Left ventricle myocardium inferior (tissue), 1 donor: ENCODE measurements around the gene GRIN3B. TPM values are rescaled to one million over a fixed set of nuclear protein-coding genes. Genes with fewer than 3 reads are reported as not detected.

Source experiments
- DNase-seq: peaks from one replicate; pipeline ENCODE4 v3.0.0-alpha.2; 2020
- H3K27ac ChIP-seq: fragments of 200-600 bp; replicated peaks from 2 replicates; pipeline ENCODE4 v1.8.0; 2021
- H3K27me3 ChIP-seq: fragments of 200-600 bp; 2 replicates; pipeline ENCODE4 v1.8.0; 2021; ENCODE audit warnings: low read depth
- H3K36me3 ChIP-seq: fragments of 200-600 bp; 2 replicates; pipeline ENCODE4 v1.8.0; 2021
- H3K4me1 ChIP-seq: fragments of 200-600 bp; 2 replicates; pipeline ENCODE4 v1.8.0; 2021
- H3K4me3 ChIP-seq: fragments of 200-600 bp; 2 replicates; pipeline ENCODE4 v1.8.0; 2021; ENCODE audit warnings: mild to moderate bottlenecking, moderate library complexity
- H3K9me3 ChIP-seq: fragments of 200-600 bp; replicated peaks from 2 replicates; pipeline ENCODE4 v1.8.0; 2021
- CTCF ChIP-seq: fragments of 200-600 bp; IDR thresholded peaks from 2 replicates; pipeline ENCODE4 v1.8.0; 2021; ENCODE audit warnings: antibody characterized with exemption, mild to moderate bottlenecking, borderline replicate concordance
- intact Hi-C: fragments of 100-400 bp; cut with micrococcal nuclease; formaldehyde crosslinking; loops from one replicate; pipeline ENCODE4 v1.11.0; 2022
- total RNA-seq: library from RNA; stranded (reverse); fragmentation: NEBNext Ultra II Directional; extraction: Animal tissue kit (Norgen Biotek cat#: 25700); gene quantifications from one replicate; pipeline ENCODE4 v1.2.1, GENCODE V29; 2021
- donor health status: DM: no; HTN: yes; CAD: no; lungs with severe emphysema.

GRIN3B gene
- total RNA-seq, 1 donor from 2014 or later = not detected

- intact Hi-C loops = no loop called here
- Histone ChIP-seq H3K9me3 (no peaks in the 10 kb centered on the region), H3K27me3 (peaks cover 16% of the 10 kb centered on the region), H3K4me3 (no peak overlapping the region), H3K27ac (no peak overlapping the region), H3K4me1 (peaks cover 8% of the 10 kb centered on the region), H3K36me3 (peaks cover 58% of the 10 kb centered on the region)
- TF ChIP-seq CTCF = no peak
- DNase-seq = no peak
These were observed 8.9 kb upstream of the GRIN3B start for GRCh38 chr19:991174-991931.

DNA sequence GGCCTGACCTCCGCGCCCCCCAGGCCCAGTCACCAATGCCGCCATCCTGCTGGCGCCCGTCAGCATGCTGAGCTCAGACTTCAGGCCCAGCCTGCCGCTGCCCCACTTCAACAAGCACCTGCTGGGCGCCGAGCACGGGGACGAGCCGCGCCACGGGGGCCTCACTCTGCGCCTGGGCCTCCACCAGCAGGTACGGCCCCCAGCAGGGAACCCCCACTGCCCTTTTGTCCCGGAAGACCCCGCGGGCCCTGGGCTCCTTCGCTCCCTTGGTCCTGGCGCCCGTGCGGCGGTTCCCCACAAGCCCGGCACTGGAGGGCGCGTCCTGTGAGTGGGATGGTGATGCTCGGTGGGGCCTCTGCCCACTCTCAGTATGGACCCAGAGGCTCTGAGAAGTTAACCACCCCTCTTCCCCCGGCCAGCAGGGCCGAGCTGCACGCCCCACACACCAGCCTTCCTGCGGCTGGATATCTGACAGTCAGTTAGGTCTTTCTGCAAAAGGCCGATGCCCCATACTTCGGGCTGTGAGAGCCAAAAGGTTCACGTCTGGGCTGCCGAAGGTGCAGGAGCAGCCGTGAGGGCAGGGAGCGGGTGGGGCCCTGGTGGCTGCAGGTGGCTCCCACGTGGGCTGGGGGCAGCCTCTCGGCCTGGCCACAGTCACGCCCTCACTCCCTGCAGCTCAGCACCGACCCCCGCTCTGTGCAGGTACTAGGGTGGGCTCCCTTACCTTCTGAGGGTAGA is 8.1 kb upstream of the GRIN3B start:
- Histone ChIP-seq H3K27ac (no peak overlapping the region), H3K4me1 (peaks cover 11% of the 10 kb centered on the region), H3K27me3 (peaks cover 23% of the 10 kb centered on the region), H3K36me3 (peaks cover 52% of the 10 kb centered on the region), H3K9me3 (no peaks in the 10 kb centered on the region), H3K4me3 (no peak overlapping the region)
- intact Hi-C loops = no loop called here
- no peak for DNase-seq
- TF ChIP-seq CTCF = no peak

DNA sequence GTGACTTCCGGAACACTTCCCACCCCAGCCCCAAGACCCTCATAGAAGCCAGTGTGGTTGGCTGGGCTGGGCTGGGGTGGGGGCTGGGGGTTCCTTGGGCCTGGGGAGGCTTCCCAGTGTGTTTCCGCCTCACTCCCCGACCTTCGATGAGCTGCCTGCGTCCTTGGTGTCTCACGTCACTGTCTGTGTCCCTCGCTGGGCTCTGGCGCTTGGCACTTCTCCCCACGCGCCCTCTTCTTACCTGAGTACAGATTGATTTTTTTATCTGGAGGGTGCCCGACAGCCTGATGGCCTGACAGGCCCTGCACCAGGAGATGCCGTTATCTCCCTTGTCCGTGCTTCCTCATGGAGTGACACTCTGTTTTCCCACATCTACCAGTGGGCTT is 7.6 kb upstream of the GRIN3B start:
- DNase-seq = no peak
- H3K27me3 ChIP-seq = peaks cover 29% of the 10 kb centered on the region
- intact Hi-C loops = no loop called here
- TF ChIP-seq CTCF = no peak
- no peaks in the 10 kb centered on the region for H3K9me3 ChIP-seq
- no peak overlapping the region for H3K27ac ChIP-seq
- H3K4me1 ChIP-seq = peaks cover 11% of the 10 kb centered on the region
- H3K36me3 ChIP-seq = peaks cover 49% of the 10 kb centered on the region
- no peak overlapping the region for H3K4me3 ChIP-seq

DNA sequence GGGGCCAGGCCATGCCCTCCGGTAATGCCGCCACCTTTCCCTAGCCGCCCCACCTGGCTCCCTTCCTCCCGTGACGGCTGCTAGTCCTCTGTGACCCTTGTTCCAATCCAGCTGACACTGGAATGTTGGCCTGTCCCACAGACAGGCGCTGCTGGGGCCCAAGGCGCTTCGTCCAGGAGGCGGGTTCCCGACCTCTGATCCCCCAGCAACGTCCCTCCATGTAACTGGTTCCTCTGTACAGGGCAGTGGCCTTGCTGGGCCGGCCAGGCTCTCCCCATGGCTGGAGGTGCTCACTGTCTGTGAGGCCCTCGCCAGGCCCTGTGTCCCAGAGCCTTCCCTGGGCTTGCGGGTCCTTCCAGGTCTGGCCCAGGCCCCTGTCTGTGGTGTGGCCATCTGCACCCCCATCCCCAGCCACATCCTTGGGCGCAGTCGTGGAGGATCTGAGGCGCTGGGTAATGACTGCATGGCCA is 6.8 kb upstream of the GRIN3B start:
- Histone ChIP-seq H3K27me3 (peaks cover 36% of the 10 kb centered on the region), H3K9me3 (no peaks in the 10 kb centered on the region), H3K36me3 (peaks cover 45% of the 10 kb centered on the region), H3K27ac (no peak overlapping the region), H3K4me3 (no peak overlapping the region), H3K4me1 (peaks cover 11% of the 10 kb centered on the region)
- no peak for DNase-seq
- intact Hi-C loops = no loop called here
- TF ChIP-seq CTCF = no peak

GRCh38 chr19:993831-994393 is 6.3 kb upstream of the GRIN3B start:
- DNase-seq = no peak
- Histone ChIP-seq H3K4me1 (peaks cover 11% of the 10 kb centered on the region), H3K27ac (no peak overlapping the region), H3K27me3 (peaks cover 41% of the 10 kb centered on the region), H3K4me3 (no peak overlapping the region), H3K9me3 (no peaks in the 10 kb centered on the region), H3K36me3 (peaks cover 41% of the 10 kb centered on the region)
- no peak for TF ChIP-seq CTCF
- intact Hi-C loops = no loop called here
